ENCODE measurements around the gene COLEC12. TPM values are rescaled to one million over a fixed set of nuclear protein-coding genes. Genes with fewer than 3 reads are reported as not detected.
A peak's percentile ranks its signal among the peaks of the same experiment; 100 is the strongest.

Gene COLEC12
- total RNA-seq, 1 donor from 2014 or later = 3.3 TPM

- no peak overlapping the region for H3K4me3 ChIP-seq (ENCODE audit: low read depth, low read length)
- TF ChIP-seq, protein P1, sequence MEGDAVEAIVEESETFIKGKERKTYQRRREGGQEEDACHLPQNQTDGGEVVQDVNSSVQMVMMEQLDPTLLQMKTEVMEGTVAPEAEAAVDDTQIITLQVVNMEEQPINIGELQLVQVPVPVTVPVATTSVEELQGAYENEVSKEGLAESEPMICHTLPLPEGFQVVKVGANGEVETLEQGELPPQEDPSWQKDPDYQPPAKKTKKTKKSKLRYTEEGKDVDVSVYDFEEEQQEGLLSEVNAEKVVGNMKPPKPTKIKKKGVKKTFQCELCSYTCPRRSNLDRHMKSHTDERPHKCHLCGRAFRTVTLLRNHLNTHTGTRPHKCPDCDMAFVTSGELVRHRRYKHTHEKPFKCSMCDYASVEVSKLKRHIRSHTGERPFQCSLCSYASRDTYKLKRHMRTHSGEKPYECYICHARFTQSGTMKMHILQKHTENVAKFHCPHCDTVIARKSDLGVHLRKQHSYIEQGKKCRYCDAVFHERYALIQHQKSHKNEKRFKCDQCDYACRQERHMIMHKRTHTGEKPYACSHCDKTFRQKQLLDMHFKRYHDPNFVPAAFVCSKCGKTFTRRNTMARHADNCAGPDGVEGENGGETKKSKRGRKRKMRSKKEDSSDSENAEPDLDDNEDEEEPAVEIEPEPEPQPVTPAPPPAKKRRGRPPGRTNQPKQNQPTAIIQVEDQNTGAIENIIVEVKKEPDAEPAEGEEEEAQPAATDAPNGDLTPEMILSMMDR (conservative IDR thresholded peaks at IDR 0.05; ENCODE audit: low read depth, low read length) = no peak
- DNase-seq (ENCODE audit: low read depth) = no peak
These were observed 7.1 kb upstream of the COLEC12 start for GRCh38 chr18:507636-508035.

DNA sequence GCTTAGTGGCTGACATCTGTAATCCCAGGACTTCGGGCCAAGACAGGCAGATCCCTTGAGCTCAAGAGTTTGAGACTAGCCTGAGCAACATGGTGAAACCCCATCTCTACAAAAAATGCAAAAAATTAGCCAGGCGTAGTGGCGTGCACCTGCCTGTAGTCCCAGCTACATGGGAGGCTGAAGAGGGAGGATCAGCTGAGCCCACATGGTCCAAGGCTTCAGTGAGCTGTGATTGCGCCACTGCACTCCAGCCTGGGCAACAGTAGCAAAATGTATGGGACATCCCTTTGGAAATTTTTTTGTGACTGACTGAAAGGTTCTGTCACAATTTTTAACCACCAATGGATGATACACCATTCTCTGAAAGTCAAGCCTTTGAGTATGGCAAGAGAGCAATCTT, 6.3 kb upstream of the COLEC12 start:
- H3K4me3 ChIP-seq (ENCODE audit: low read depth, low read length) = no peak overlapping the region
- DNase-seq (ENCODE audit: low read depth) = no peak
- TF ChIP-seq, protein P1 (conservative IDR thresholded peaks at IDR 0.05; ENCODE audit: low read depth, low read length) = no peak

- TF ChIP-seq, protein P1 (conservative IDR thresholded peaks at IDR 0.05; ENCODE audit: low read depth, low read length) = no peak
These were observed 5.8 kb upstream of the COLEC12 start for GRCh38 chr18:506264-506663.

GRCh38 chr18:505483-506122, 5.1 kb upstream of the COLEC12 start:
- TF ChIP-seq, protein P1 (conservative IDR thresholded peaks at IDR 0.05; ENCODE audit: low read depth, low read length) = no peak
- no peak for DNase-seq (ENCODE audit: low read depth)
- no peak overlapping the region for H3K4me3 ChIP-seq (ENCODE audit: low read depth, low read length)

More at GRCh38 chr18:506264-506663, 5.8 kb upstream of the COLEC12 start:
- H3K4me3 ChIP-seq (ENCODE audit: low read depth, low read length) = no peak overlapping the region
- no peak for DNase-seq (ENCODE audit: low read depth)

DNA sequence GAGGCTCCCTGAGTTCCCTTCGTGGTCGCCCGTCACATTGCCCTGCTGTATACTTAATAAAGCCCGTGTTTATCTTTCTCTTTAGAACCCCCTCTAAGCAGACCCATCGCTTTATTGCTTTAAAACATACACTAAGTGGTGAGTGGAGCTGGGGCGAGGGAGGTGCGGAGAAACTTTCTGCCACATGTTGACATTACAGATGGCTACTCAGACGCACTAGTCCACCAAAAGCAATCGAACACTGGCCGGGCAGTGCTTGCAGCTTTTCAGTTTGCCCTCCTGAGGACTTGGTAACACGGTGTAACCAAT, 859 bp upstream of the COLEC12 start:
- DNase-seq (ENCODE audit: low read depth) = no peak
- H3K4me3 ChIP-seq (ENCODE audit: low read depth, low read length) = no peak overlapping the region
- TF ChIP-seq, protein P1 (conservative IDR thresholded peaks at IDR 0.05; ENCODE audit: low read depth, low read length) = no peak

GRCh38 chr18:499776-500631, 497 bp downstream of the COLEC12 start:
- DNase-seq (ENCODE audit: low read depth) = no peak
- TF ChIP-seq, protein P1 (conservative IDR thresholded peaks at IDR 0.05; ENCODE audit: low read depth, low read length) = no peak
- H3K4me3 ChIP-seq (ENCODE audit: low read depth, low read length) = peak overlapping the region; percentile 42
